Suprapubic skin (tissue), 3 donors: ENCODE results near the gene TANC1.

ENCODE experiments used
- POLR2AphosphoS5 ChIP-seq, 3 donors: sonication (generic); formaldehyde crosslinking; IDR thresholded peaks; one replicate each; pipeline ENCODE4 v1.6.1; 2017; ENCODE audit warnings: antibody characterized with exemption in 3 of 3
- TF ChIP-seq, protein P1 (sequence below), 2 donors: fragments of 200-600 bp in 1 of 2; fragments of 450-650 bp in 1 of 2; sonication (generic) in 1 of 2; IDR thresholded peaks; one replicate each; pipeline ENCODE4 v1.5.1; 2016 to 2019; ENCODE audit warnings: antibody characterized with exemption in 2 of 2, mild to moderate bottlenecking in 1 of 2, moderate library complexity in 1 of 2

- TF ChIP-seq, protein P1, sequence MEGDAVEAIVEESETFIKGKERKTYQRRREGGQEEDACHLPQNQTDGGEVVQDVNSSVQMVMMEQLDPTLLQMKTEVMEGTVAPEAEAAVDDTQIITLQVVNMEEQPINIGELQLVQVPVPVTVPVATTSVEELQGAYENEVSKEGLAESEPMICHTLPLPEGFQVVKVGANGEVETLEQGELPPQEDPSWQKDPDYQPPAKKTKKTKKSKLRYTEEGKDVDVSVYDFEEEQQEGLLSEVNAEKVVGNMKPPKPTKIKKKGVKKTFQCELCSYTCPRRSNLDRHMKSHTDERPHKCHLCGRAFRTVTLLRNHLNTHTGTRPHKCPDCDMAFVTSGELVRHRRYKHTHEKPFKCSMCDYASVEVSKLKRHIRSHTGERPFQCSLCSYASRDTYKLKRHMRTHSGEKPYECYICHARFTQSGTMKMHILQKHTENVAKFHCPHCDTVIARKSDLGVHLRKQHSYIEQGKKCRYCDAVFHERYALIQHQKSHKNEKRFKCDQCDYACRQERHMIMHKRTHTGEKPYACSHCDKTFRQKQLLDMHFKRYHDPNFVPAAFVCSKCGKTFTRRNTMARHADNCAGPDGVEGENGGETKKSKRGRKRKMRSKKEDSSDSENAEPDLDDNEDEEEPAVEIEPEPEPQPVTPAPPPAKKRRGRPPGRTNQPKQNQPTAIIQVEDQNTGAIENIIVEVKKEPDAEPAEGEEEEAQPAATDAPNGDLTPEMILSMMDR (IDR thresholded peaks at IDR 0.05) = no peak
- no peak for TF ChIP-seq POLR2AphosphoS5 (IDR thresholded peaks at IDR 0.05)
Measured at GRCh38 chr2:158990397-158991214, 22.2 kb downstream of the TANC1 start.
